Measurements from ENCODE around the gene ARID3A. TPM values are rescaled to one million over a fixed set of nuclear protein-coding genes. Genes with fewer than 3 reads are reported as not detected.

The ARID3A gene
- total and polyA plus RNA-seq, 2 of the 4 experiments (the other 2 are of a cell fraction), result 16.0 to 23.1 TPM

DNA sequence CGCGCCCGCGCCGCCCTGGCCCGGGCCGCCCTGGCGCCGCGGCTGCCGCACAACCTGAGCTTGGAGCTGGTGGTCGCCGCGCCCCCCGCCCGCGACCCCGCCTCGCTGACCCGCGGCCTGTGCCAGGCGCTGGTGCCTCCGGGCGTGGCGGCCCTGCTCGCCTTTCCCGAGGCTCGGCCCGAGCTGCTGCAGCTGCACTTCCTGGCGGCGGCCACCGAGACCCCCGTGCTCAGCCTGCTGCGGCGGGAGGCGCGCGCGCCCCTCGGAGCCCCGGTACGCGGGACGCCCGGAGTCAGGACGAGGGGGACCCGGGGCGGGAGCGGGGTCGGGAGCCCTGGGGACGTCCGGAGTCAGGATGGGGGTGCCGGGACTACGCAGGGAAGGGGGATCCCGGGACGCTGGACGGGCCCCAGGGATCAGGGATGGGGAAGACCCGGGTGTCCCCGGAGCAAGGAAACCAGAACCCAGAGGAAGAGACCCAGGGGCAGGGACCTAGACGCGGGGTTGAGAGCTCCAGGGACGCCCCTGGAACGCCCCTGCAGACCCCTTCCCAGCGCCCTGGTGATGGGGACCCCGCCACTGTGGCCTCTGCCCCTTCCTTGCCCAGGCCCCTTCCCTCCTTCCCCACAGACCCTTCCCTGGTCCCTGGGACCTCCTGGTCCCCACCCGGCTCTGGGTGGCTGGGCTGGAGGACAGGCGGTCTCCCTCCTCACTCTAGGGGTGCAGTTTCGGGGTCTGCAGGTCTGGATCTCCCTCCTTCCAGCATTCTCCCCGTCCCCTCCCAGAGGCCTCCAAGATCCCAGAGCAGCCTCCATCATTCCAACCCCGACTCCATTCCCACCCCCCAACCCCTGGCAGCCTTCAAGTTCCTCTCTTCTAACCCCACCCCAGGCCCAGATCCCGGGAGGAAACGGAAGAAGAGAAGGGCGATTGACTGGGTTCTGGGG lies 75.0 kb downstream of the ARID3A start:
- H2AK5ac ChIP-seq (ENCODE audit: low read depth, low read length), result no peak overlapping the region
- H3K4ac ChIP-seq (ENCODE audit: low read depth, low read length), result no peak overlapping the region
- H2BK15ac ChIP-seq (ENCODE audit: low read depth, low read length), result no peak overlapping the region
- no peak overlapping the region for H4K5ac ChIP-seq (ENCODE audit: low read depth, low read length)
- H2BK20ac ChIP-seq (ENCODE audit: low read depth, low read length), result no peak overlapping the region
- POLR2A ChIA-PET (ENCODE audit: unreplicated experiment), result no interaction called here
- 3% methylated on average over 39 of the region's 73 CpGs; no CpG with 5 or more reads in 1 of the 2 experiments for WGBS, 2 experiments (ENCODE audit: extremely low coverage in 2 of 2, insufficient read length in 1 of 2)
- no peak overlapping the region for H2BK5ac ChIP-seq (ENCODE audit: low read depth, low read length, poor library complexity, severe bottlenecking)
- H3K56ac ChIP-seq (ENCODE audit: extremely low read depth, insufficient read depth, low read length), result no peak overlapping the region
- no peak overlapping the region for H3K23ac ChIP-seq (ENCODE audit: low read depth, low read length)
- H3K9me1 ChIP-seq (ENCODE audit: insufficient read depth, low read length), result no peaks in the 10 kb centered on the region
- peak overlapping the region; percentile 87 for H2AFZ ChIP-seq (replicated peaks; ENCODE audit: low read length, poor library complexity)
- peak overlapping the region; percentile 15 for H2AK9ac ChIP-seq (replicated peaks; ENCODE audit: low read depth, low read length, poor library complexity)
- H3K4me2 ChIP-seq (ENCODE audit: low read depth, low read length), result no peak overlapping the region; the same call in 1 of the 2 replicates
- in situ Hi-C loops (cut with MboI; ENCODE audit: low sequenced_read_pairs), result no loop called here
- CTCF ChIA-PET, result interaction anchor here (0.7 to 0.9 kb wide), 3 partner anchors 17 to 146 kb away, joined by 3 to 5 read pairs (median 3); no protein-coding TSS in a partner anchor
- no TSS peak for BruUV-seq (replicated peaks)
- no peaks in the 10 kb centered on the region for H3K36me3 ChIP-seq (ENCODE audit: control insufficient read depth, insufficient read depth, low read length)
- H3K9me3 ChIP-seq (ENCODE audit: control insufficient read depth, insufficient read depth, low read length), result no peaks in the 10 kb centered on the region
- DNase-seq (no peak), ATAC-seq (ENCODE audit: low read depth) (peak; percentile 1)
- H4K91ac ChIP-seq (ENCODE audit: insufficient read depth, low read depth, low read length), result no peak overlapping the region
- H3K27ac ChIP-seq (ENCODE audit: insufficient read depth, low read length), result no peak overlapping the region
- peaks cover 41% of the 10 kb centered on the region for H3K27me3 ChIP-seq (ENCODE audit: control insufficient read depth, insufficient read depth, low read length)
- 0 out of 2 replicates have a peak, but pooled peaks cover 11% of the 10 kb centered on the region for H4K20me1 ChIP-seq (ENCODE audit: insufficient read depth, low read length)
- no peak overlapping the region for H3K14ac ChIP-seq (replicated peaks; ENCODE audit: low read depth, low read length)
- H3K18ac ChIP-seq (ENCODE audit: low read depth, low read length), result no peak overlapping the region
- H3K4me1 ChIP-seq (ENCODE audit: control insufficient read depth, insufficient read depth, low read length), result peaks cover 5% of the 10 kb centered on the region
- peak overlapping the region; percentile 53 for H3K4me3 ChIP-seq (ENCODE audit: insufficient read depth, low read depth, low read length)
- no peak overlapping the region for H4K8ac ChIP-seq (ENCODE audit: low read depth in 2 of 2, low read length in 2 of 2)
- H2BK120ac ChIP-seq (ENCODE audit: low read depth, low read length), result no peak overlapping the region
- no peak overlapping the region for H3K9ac ChIP-seq (ENCODE audit: low read depth, low read length)
- H3K79me1 ChIP-seq (ENCODE audit: low read depth in 1 of 2, low read length in 2 of 2), result no peaks in the 10 kb centered on the region
- intact Hi-C loops (cut with micrococcal nuclease), result loop anchor here (1.0 kb wide), 1 partner anchor 80 kb away; no protein-coding TSS in a partner anchor
- dilution Hi-C loops (cut with HindIII; ENCODE audit: low sequenced_read_pairs, unreplicated experiment), result no loop called here
- no peak for TF ChIP-seq RCOR1 (IDR thresholded peaks at IDR 0.05; ENCODE audit: insufficient replicate concordance, low read length)
- TF ChIP-seq, protein P1, sequence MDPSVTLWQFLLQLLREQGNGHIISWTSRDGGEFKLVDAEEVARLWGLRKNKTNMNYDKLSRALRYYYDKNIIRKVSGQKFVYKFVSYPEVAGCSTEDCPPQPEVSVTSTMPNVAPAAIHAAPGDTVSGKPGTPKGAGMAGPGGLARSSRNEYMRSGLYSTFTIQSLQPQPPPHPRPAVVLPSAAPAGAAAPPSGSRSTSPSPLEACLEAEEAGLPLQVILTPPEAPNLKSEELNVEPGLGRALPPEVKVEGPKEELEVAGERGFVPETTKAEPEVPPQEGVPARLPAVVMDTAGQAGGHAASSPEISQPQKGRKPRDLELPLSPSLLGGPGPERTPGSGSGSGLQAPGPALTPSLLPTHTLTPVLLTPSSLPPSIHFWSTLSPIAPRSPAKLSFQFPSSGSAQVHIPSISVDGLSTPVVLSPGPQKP (IDR thresholded peaks at IDR 0.05; ENCODE audit: borderline replicate concordance, low read depth, low read length), result no peak
- TF ChIP-seq NFE2L2 (IDR thresholded peaks at IDR 0.05; ENCODE audit: low read depth, low read length), result no peak
- no peak for TF ChIP-seq BHLHE40 (IDR thresholded peaks at IDR 0.05; ENCODE audit: low read depth, low read length)
- TF ChIP-seq CEBPB (IDR thresholded peaks at IDR 0.05; ENCODE audit: low read depth, low read length), result no peak
- no peak for TF ChIP-seq MXI1 (IDR thresholded peaks at IDR 0.05; ENCODE audit: borderline replicate concordance, low read depth, low read length)
- no peak for TF ChIP-seq POLR2A (IDR thresholded peaks at IDR 0.05; ENCODE audit: low read depth, low read length)
- no peak for TF ChIP-seq MAFK (IDR thresholded peaks at IDR 0.05; ENCODE audit: low read depth, low read length)
- TF ChIP-seq RFX5 (IDR thresholded peaks at IDR 0.05; ENCODE audit: low read depth, low read length), result no peak
- TF ChIP-seq, protein P2, sequence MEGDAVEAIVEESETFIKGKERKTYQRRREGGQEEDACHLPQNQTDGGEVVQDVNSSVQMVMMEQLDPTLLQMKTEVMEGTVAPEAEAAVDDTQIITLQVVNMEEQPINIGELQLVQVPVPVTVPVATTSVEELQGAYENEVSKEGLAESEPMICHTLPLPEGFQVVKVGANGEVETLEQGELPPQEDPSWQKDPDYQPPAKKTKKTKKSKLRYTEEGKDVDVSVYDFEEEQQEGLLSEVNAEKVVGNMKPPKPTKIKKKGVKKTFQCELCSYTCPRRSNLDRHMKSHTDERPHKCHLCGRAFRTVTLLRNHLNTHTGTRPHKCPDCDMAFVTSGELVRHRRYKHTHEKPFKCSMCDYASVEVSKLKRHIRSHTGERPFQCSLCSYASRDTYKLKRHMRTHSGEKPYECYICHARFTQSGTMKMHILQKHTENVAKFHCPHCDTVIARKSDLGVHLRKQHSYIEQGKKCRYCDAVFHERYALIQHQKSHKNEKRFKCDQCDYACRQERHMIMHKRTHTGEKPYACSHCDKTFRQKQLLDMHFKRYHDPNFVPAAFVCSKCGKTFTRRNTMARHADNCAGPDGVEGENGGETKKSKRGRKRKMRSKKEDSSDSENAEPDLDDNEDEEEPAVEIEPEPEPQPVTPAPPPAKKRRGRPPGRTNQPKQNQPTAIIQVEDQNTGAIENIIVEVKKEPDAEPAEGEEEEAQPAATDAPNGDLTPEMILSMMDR (conservative IDR thresholded peaks at IDR 0.05; ENCODE audit: low read depth, low read length), result no peak
- TF ChIP-seq, protein P3, sequence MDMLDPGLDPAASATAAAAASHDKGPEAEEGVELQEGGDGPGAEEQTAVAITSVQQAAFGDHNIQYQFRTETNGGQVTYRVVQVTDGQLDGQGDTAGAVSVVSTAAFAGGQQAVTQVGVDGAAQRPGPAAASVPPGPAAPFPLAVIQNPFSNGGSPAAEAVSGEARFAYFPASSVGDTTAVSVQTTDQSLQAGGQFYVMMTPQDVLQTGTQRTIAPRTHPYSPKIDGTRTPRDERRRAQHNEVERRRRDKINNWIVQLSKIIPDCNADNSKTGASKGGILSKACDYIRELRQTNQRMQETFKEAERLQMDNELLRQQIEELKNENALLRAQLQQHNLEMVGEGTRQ (IDR thresholded peaks at IDR 0.05; ENCODE audit: low read depth, low read length), result no peak
- no peak for TF ChIP-seq MAZ (IDR thresholded peaks at IDR 0.05; ENCODE audit: borderline replicate concordance, low read depth, low read length)
- TF ChIP-seq CHD1 (IDR thresholded peaks at IDR 0.05; ENCODE audit: low read depth, low read length), result no peak
- no peak for TF ChIP-seq FOS (IDR thresholded peaks at IDR 0.05; ENCODE audit: low read depth, low read length)

All from IMR-90 (cell line).